ENCODE measurements around the gene GAS7. TPM values are rescaled to one million over a fixed set of nuclear protein-coding genes. Genes with fewer than 3 reads are reported as not detected.

GAS7 gene
- total and polyA plus RNA-seq, 3 donors from 2014 or later, result 70.2 to 184 (median 152) TPM

- no peaks in the 10 kb centered on the region for H3K36me3 ChIP-seq (ENCODE audit: low read depth, missing control alignments)
- intact Hi-C loops (cut with DNase I; ENCODE audit: low total_unique reads), result no loop called here
- no peak overlapping the region for H3K4me3 ChIP-seq
- no peaks in the 10 kb centered on the region for H3K4me1 ChIP-seq
- TF ChIP-seq, protein P1, sequence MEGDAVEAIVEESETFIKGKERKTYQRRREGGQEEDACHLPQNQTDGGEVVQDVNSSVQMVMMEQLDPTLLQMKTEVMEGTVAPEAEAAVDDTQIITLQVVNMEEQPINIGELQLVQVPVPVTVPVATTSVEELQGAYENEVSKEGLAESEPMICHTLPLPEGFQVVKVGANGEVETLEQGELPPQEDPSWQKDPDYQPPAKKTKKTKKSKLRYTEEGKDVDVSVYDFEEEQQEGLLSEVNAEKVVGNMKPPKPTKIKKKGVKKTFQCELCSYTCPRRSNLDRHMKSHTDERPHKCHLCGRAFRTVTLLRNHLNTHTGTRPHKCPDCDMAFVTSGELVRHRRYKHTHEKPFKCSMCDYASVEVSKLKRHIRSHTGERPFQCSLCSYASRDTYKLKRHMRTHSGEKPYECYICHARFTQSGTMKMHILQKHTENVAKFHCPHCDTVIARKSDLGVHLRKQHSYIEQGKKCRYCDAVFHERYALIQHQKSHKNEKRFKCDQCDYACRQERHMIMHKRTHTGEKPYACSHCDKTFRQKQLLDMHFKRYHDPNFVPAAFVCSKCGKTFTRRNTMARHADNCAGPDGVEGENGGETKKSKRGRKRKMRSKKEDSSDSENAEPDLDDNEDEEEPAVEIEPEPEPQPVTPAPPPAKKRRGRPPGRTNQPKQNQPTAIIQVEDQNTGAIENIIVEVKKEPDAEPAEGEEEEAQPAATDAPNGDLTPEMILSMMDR (IDR thresholded peaks at IDR 0.05), result no peak
- TF ChIP-seq POLR2A (IDR thresholded peaks at IDR 0.05), result no peak
- DNase-seq, result no peak
- no peaks in the 10 kb centered on the region for H3K27me3 ChIP-seq
- H3K27ac ChIP-seq, result no peak overlapping the region
- WGBS, 2 donors, result 68 to 86% methylated on average over 7 of the region's 7 CpGs
- H3K9me3 ChIP-seq, result no peaks in the 10 kb centered on the region
Measured at GRCh38 chr17:9860851-9861250, 337.6 kb downstream of the GAS7 start.

Other genes with a start within 250 kb of the GAS7 start
- under 1 TPM; 0.37 to 0.47 TPM for gene MYH13, start 174.4 kb upstream of the GAS7 start, total RNA-seq
- 0.28 TPM for gene MYH13, start 174.4 kb upstream of the GAS7 start, polyA plus RNA-seq (ENCODE audit: insufficient read depth, low read depth, low replicate concordance)
- gene MYH8, start 223.3 kb upstream of the GAS7 start, total RNA-seq, result 1 to 10 TPM in 1 of 2 donors, under 1 TPM in 1; 0.39 to 1.2 TPM
- 0.78 TPM for gene MYH8, start 223.3 kb upstream of the GAS7 start, polyA plus RNA-seq (ENCODE audit: insufficient read depth, low read depth, low replicate concordance)